IMR-90 (cell line): ENCODE measurements around the gene F10. TPM values are rescaled to one million over a fixed set of nuclear protein-coding genes. Genes with fewer than 3 reads are reported as not detected.

Source experiments
- ATAC-seq: fragments of 200-7000 bp; cut with Tn5 transposase; 2 replicates; pipeline ENCODE4 v1.9.1; 2020; ENCODE audit warnings: low read depth, mild to moderate bottlenecking, moderate library complexity
- BruUV-seq: library from RNA; stranded (reverse); fragments of 400-500 nt; replicated peaks from 2 replicates; lab custom pipeline; 2021; lab: Mats Ljungman, UMichigan
- CTCF ChIA-PET: fragments of 300-600 bp; formaldehyde crosslinking; extraction: SDS; loops from one replicate; lab custom pipeline; 2021; ENCODE audit warnings: antibody characterized with exemption; lab: Yijun Ruan, JAX
- POLR2A ChIA-PET: fragments of 300-600 bp; sonication (Branson Sonifier 250); formaldehyde crosslinking; loops from one replicate; lab custom pipeline; 2022; ENCODE audit warnings: antibody characterized with exemption; ENCODE audit not compliant: unreplicated experiment; lab: Charles Lee
- DNase-seq: peaks from one replicate; pipeline ENCODE4 v3.0.0; 2013
- H2AFZ ChIP-seq: replicated peaks from 2 replicates; pipeline ENCODE3; 2013; ENCODE audit warnings: low read length, mild to moderate bottlenecking; ENCODE audit not compliant: poor library complexity
- H2AK5ac ChIP-seq: 2 replicates; pipeline ENCODE4 v1.6.1; 2013; ENCODE audit warnings: low read depth, low read length, inconsistent platforms
- H2AK9ac ChIP-seq: replicated peaks from 2 replicates; pipeline ENCODE3; 2013; ENCODE audit warnings: mild to moderate bottlenecking, low read depth, low read length, moderate library complexity; ENCODE audit not compliant: poor library complexity
- H2BK120ac ChIP-seq: 2 replicates; pipeline ENCODE4 v1.6.1; 2013; ENCODE audit warnings: low read depth, low read length, inconsistent platforms
- H2BK15ac ChIP-seq: 3 replicates; pipeline ENCODE4 v1.6.1; 2013; ENCODE audit warnings: low read depth, low read length, inconsistent platforms
- H2BK20ac ChIP-seq: 2 replicates; pipeline ENCODE4 v1.6.1; 2013; ENCODE audit warnings: low read depth, mild to moderate bottlenecking, inconsistent platforms, low read length, moderate library complexity
- H2BK5ac ChIP-seq: 2 replicates; pipeline ENCODE4 v1.6.1; 2013; ENCODE audit warnings: mild to moderate bottlenecking, low read depth, low read length, inconsistent platforms; ENCODE audit not compliant: poor library complexity, severe bottlenecking
- H3K14ac ChIP-seq: replicated peaks from 2 replicates; pipeline ENCODE4 v1.6.1; 2013; ENCODE audit warnings: low read depth, low read length, inconsistent platforms
- H3K18ac ChIP-seq: 2 replicates; pipeline ENCODE4 v1.6.1; 2013; ENCODE audit warnings: low read depth, low read length, control low read depth
- H3K23ac ChIP-seq: 2 replicates; pipeline ENCODE4 v1.6.1; 2013; ENCODE audit warnings: low read depth, low read length, inconsistent platforms
- H3K27ac ChIP-seq: 2 replicates; pipeline ENCODE4 v1.5.1; 2013; ENCODE audit warnings: mild to moderate bottlenecking, control low read depth, low read length; ENCODE audit not compliant: insufficient read depth
- H3K27me3 ChIP-seq: 2 replicates; pipeline ENCODE4 v1.6.1; 2013; ENCODE audit warnings: low read length; ENCODE audit not compliant: control insufficient read depth, insufficient read depth
- H3K36me3 ChIP-seq: 2 replicates; pipeline ENCODE4 v1.6.1; 2013; ENCODE audit warnings: low read length, mixed read lengths; ENCODE audit not compliant: control insufficient read depth, insufficient read depth
- H3K4ac ChIP-seq: 2 replicates; pipeline ENCODE4 v1.6.1; 2013; ENCODE audit warnings: low read depth, low read length, inconsistent platforms
- H3K4me1 ChIP-seq: 2 replicates; pipeline ENCODE4 v1.6.1; 2013; ENCODE audit warnings: low read length, mixed read lengths; ENCODE audit not compliant: control insufficient read depth, insufficient read depth
- H3K4me2 ChIP-seq: 2 replicates; pipeline ENCODE4 v1.6.1; 2013; ENCODE audit warnings: low read depth, mild to moderate bottlenecking, control low read depth, low read length, moderate library complexity
- H3K4me3 ChIP-seq: 2 replicates; pipeline ENCODE4 v1.5.1; 2013; ENCODE audit warnings: low read depth, mild to moderate bottlenecking, control low read depth, low read length, moderate library complexity; ENCODE audit not compliant: insufficient read depth
- H3K56ac ChIP-seq: 2 replicates; pipeline ENCODE4 v1.6.1; 2013; ENCODE audit warnings: low read length, inconsistent platforms; ENCODE audit not compliant: insufficient read depth; ENCODE audit errors: extremely low read depth
- H3K79me1 ChIP-seq, 2 experiments: 2 replicates each; pipeline ENCODE4 v1.6.1; 2013; ENCODE audit warnings: low read length in 2 of 2, inconsistent platforms in 1 of 2, low read depth in 1 of 2
- H3K9ac ChIP-seq: 2 replicates; pipeline ENCODE4 v1.6.1; 2013; ENCODE audit warnings: low read depth, low read length, control low read depth
- H3K9me1 ChIP-seq: 2 replicates; pipeline ENCODE4 v1.6.1; 2013; ENCODE audit warnings: low read length, inconsistent platforms; ENCODE audit not compliant: insufficient read depth
- H3K9me3 ChIP-seq: 2 replicates; pipeline ENCODE4 v1.6.1; 2013; ENCODE audit warnings: low read length; ENCODE audit not compliant: control insufficient read depth, insufficient read depth
- H4K20me1 ChIP-seq: 2 replicates; pipeline ENCODE4 v1.6.1; 2013; ENCODE audit warnings: low read length, inconsistent platforms; ENCODE audit not compliant: insufficient read depth
- H4K5ac ChIP-seq: 2 replicates; pipeline ENCODE4 v1.6.1; 2013; ENCODE audit warnings: mild to moderate bottlenecking, low read depth, low read length, control low read depth
- H4K8ac ChIP-seq, 2 experiments: 2 replicates each; pipeline ENCODE4 v1.6.1; 2013; ENCODE audit warnings: low read depth in 2 of 2, low read length in 2 of 2, control low read depth in 1 of 2, inconsistent platforms in 1 of 2
- H4K91ac ChIP-seq: 2 replicates; pipeline ENCODE4 v1.6.1; 2013; ENCODE audit warnings: low read depth, low read length, inconsistent platforms; ENCODE audit not compliant: insufficient read depth
- BHLHE40 ChIP-seq: fragments of 150-350 bp; IDR thresholded peaks from 2 replicates; pipeline ENCODE4 v1.6.1; 2016; ENCODE audit warnings: mild to moderate bottlenecking, low read depth, low read length
- FOS ChIP-seq: fragments of 150-350 bp; IDR thresholded peaks from 2 replicates; pipeline ENCODE4 v1.6.1; 2016; ENCODE audit warnings: low read depth, low read length
- MAZ ChIP-seq: IDR thresholded peaks from 2 replicates; pipeline ENCODE4 v1.6.1; 2012; ENCODE audit warnings: low read depth, mild to moderate bottlenecking, low read length, improper control_type of control experiment, moderate library complexity, borderline replicate concordance
- MXI1 ChIP-seq: IDR thresholded peaks from 2 replicates; pipeline ENCODE4 v1.6.1; 2012; ENCODE audit warnings: low read depth, mild to moderate bottlenecking, low read length, moderate library complexity, borderline replicate concordance
- NFE2L2 ChIP-seq: fragments of 150-350 bp; IDR thresholded peaks from 2 replicates; pipeline ENCODE4 v1.6.1; 2016; ENCODE audit warnings: low read depth, mild to moderate bottlenecking, low read length
- POLR2A ChIP-seq: IDR thresholded peaks from 2 replicates; pipeline ENCODE4 v1.6.1; 2012; ENCODE audit warnings: mild to moderate bottlenecking, low read depth, low read length
- WGBS, 2 experiments: methylation state at CpG; one replicate each; pipeline versions ENCODE4 v1.1.5 to v1.1.7; 2013; ENCODE audit warnings: missing lambda C conversion rate in 2 of 2; ENCODE audit not compliant: insufficient read length in 1 of 2; ENCODE audit errors: extremely low coverage in 2 of 2; 5-methylcytosine and 5-hydroxymethylcytosine counted together
- dilution Hi-C: fragments of 300-500 bp; cut with HindIII; formaldehyde crosslinking; loops from one replicate; pipeline ENCODE4 v1.14.3; 2018; ENCODE audit warnings: low sequenced_read_pairs; ENCODE audit not compliant: unreplicated experiment
- in situ Hi-C: fragments of 300-500 bp; cut with MboI; formaldehyde crosslinking; loops from 3 replicates; pipeline ENCODE4 v1.14.3; 2019; ENCODE audit warnings: low sequenced_read_pairs, inconsistent platforms, mixed read lengths
- intact Hi-C: fragments of 100-400 bp; cut with micrococcal nuclease; formaldehyde crosslinking; loops from 2 replicates; pipeline ENCODE4 v1.10.0; 2022
- polyA plus RNA-seq, 3 experiments: library from polyadenylated mRNA; depleted of rRNA; stranded (reverse); fragments of >200 nt; gene quantifications; 2 replicates each; pipeline ENCODE4 v1.2.3, GENCODE V29; 2012; ENCODE audit warnings: low replicate concordance in 1 of 3
- total RNA-seq: library from RNA; depleted of rRNA; stranded (reverse); fragments of >200 nt; gene quantifications from 2 replicates; pipeline ENCODE4 v1.2.3, GENCODE V29; 2012
- TF ChIP-seq, protein P1 (sequence below): fragments of 150-350 bp; IDR thresholded peaks from 2 replicates; pipeline ENCODE4 v1.6.1; 2017; ENCODE audit warnings: mild to moderate bottlenecking, antibody characterized with exemption, low read length, low read depth

F10 gene
- total and polyA plus RNA-seq, 2 of the 4 experiments (the other 2 are of a cell fraction): 9.1 to 19.5 TPM

DNA sequence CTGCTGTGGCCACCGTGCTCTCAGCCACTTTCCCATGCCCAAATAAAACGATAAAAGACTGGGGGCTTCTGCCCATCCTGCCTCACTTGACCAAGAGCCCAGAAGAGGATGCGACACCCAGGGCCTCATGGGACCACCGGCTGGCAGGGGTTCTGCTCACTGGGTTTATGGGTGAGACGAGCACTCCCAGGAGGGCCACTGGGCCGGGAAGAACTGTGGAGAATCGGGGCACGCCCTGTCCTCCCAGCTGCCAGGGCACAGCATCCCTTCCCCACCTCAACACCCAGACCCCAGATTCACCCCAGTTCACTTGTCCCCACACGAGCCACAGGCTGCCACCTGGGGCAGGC, 4.7 kb upstream of the F10 start:
- no peak overlapping the region for H4K8ac ChIP-seq
- no peak overlapping the region for H3K23ac ChIP-seq
- H2BK15ac ChIP-seq: no peak overlapping the region
- in situ Hi-C loops (no loop called here), dilution Hi-C loops (no loop called here), intact Hi-C loops (no loop called here)
- no peak overlapping the region for H2BK20ac ChIP-seq
- ChIA-PET CTCF (no interaction called here), POLR2A (no interaction called here)
- ATAC-seq: no peak
- no peak overlapping the region for H3K18ac ChIP-seq
- H4K5ac ChIP-seq: no peak overlapping the region
- no TSS peak for BruUV-seq
- TF ChIP-seq NFE2L2 (no peak), MAZ (no peak), POLR2A (no peak), BHLHE40 (no peak), MXI1 (no peak), FOS (no peak)
- TF ChIP-seq, protein P1, sequence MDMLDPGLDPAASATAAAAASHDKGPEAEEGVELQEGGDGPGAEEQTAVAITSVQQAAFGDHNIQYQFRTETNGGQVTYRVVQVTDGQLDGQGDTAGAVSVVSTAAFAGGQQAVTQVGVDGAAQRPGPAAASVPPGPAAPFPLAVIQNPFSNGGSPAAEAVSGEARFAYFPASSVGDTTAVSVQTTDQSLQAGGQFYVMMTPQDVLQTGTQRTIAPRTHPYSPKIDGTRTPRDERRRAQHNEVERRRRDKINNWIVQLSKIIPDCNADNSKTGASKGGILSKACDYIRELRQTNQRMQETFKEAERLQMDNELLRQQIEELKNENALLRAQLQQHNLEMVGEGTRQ: no peak
- H3K4me1 ChIP-seq: peaks cover 3% of the 10 kb centered on the region; the same call in 1 of the 2 replicates
- no peak overlapping the region for H3K56ac ChIP-seq
- H3K27ac ChIP-seq: no peak overlapping the region
- peaks cover 6% of the 10 kb centered on the region; the same call in 1 of the 2 replicates for H3K9me1 ChIP-seq
- H3K27me3 ChIP-seq: peaks cover 8% of the 10 kb centered on the region
- no peak overlapping the region for H4K91ac ChIP-seq
- H3K4ac ChIP-seq: no peak overlapping the region
- H4K20me1 ChIP-seq: no peaks in the 10 kb centered on the region
- H3K9me3 ChIP-seq: no peaks in the 10 kb centered on the region; the same call in 1 of the 2 replicates
- H3K79me1 ChIP-seq: no peaks in the 10 kb centered on the region
- H2AK5ac ChIP-seq: no peak overlapping the region
- no peak overlapping the region for H3K14ac ChIP-seq
- H2BK120ac ChIP-seq: no peak overlapping the region
- H3K9ac ChIP-seq: no peak overlapping the region
- H3K4me3 ChIP-seq: no peak overlapping the region
- 83% methylated on average over 2 of the region's 9 CpGs; no CpG with 5 or more reads in 1 of the 2 experiments for WGBS, 2 experiments
- H3K36me3 ChIP-seq: no peaks in the 10 kb centered on the region
- H2AFZ ChIP-seq: no peak overlapping the region
- no peak overlapping the region for H3K4me2 ChIP-seq
- no peak for DNase-seq
- H2AK9ac ChIP-seq: no peak overlapping the region
- H2BK5ac ChIP-seq: no peak overlapping the region
